GM21723 (cell line): Measurements from ENCODE around the gene PRR29.

Experiments used
- ATAC-seq: cut with Tn5 transposase; IDR thresholded peaks from one replicate; pipeline ENCODE4 v1.9.1; 2021; ENCODE audit warnings: mild to moderate bottlenecking, moderate library complexity; ENCODE audit not compliant: unreplicated experiment

PRR29 gene

DNA sequence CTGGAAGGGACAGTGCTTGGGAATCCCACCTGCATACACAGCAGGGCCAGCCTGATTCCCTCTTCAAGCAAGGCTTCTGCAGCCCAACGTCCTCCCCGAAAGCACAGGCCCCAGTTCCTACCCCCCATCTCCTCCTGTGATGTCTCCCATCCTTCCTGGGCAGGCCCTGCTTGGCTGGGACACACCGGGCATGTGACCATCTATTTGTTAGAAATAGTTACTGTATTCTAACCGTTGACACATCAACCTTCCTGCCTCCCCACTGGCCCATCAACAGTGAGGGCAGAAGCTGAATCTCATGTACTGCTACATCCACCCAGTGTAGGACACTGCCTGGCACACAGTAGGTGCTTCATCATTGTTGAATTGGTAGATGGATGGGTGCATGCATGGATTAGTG lies 10.7 kb downstream of the PRR29 start:
- no peak for ATAC-seq

DNA sequence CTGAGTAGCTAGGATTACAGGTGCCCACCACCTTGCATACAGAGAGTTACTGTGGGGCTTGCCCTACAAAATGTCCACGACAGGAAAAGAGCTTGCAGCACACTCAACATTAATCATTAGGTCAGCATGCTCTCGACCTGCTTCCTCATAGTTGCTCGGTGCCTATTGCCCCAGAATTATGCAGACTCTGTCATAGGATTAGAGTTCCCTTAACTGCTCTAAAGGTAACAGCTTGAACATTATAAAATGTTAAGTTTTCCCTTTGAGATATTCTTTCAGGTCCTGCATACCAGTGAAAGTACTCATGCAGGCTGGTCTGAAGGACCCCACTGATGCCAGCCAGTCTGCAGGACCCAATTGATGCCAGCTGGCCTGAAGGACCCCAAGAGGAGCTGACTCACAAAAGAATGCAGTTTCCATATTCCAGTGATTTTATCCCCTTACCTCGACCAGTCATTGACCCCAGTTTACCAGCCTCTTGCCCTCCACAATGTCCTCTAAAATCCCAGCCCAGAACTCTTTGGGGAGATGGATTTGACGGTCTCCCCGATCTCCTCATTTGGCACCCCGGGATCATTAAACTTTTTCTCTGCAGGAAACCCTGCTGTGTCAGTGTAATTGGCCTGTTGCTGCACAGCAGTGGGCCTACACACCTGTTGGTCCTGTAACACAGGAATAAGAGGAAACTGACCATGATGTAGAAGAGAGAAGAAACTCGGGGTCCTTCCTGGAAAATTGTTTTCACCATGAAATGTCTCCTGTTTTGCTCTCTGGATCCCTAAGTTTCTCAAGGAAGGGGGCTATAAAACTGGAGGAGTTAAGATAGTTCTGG lies 11.6 kb downstream of the PRR29 start:
- no peak for ATAC-seq

DNA sequence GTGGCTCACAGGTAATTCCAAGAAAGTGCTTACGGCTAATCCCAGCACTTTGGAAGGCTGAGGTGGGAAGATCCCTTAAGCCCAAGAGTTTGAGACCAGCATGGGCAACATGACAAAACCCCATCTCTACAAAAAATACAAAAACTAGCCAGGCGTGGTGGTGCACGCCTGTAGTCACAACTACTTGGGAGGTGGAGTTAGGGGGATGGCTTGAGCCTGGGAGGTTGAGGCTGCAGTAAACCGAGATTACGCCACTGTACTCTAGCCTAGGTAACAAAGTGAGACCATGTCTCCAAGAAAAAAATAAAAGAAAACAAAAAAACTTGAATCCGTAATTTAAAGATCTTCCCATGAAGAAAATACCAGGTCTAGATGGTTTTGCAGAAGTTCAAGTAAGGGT lies 17.3 kb downstream of the PRR29 start:
- no peak for ATAC-seq

DNA sequence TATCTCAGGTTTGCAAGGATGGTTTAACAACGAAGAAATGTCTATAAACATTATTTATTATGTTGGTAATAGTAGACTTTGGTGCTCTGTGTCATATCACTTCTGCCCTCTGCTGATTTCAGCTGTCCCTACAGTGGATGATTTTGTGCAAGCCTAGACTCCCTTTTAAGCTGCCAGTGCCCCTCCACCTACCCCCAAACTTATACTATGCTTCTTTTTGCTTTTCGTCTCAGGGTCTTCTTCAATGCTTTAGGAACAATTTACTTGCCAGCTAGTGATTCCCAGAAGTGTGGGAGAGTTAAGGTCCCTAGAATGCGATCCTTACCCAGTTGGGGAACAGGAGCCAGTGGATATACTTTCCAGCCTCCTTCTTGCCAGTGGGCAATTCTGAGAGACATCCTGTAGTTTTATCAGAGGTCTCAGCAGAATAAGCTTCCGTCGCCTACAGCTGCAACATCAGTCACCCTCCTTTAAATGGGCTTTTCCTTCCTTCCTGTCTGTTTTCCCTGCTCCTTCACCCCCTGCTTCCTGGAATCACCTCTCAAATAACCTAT lies 18.2 kb downstream of the PRR29 start:
- ATAC-seq = no peak

DNA sequence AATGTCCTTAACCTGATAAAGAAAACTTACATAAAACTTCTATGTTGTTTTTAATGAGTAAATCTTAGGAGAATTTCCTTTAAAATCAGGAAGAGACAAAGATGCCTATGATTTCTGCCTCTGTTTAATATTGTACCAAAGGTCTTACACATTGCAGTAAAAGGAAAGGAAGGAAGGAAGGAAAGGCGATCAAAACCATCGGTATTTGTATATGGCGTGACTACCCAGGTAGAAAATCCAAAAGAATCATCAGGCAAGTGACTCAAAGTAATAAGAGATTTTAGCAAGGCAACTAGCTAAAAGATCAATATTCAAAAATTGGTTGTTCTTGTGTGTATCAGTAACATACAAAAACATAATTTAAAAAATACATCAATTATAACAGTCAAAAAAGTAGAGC lies 18.8 kb downstream of the PRR29 start:
- no peak for ATAC-seq

DNA sequence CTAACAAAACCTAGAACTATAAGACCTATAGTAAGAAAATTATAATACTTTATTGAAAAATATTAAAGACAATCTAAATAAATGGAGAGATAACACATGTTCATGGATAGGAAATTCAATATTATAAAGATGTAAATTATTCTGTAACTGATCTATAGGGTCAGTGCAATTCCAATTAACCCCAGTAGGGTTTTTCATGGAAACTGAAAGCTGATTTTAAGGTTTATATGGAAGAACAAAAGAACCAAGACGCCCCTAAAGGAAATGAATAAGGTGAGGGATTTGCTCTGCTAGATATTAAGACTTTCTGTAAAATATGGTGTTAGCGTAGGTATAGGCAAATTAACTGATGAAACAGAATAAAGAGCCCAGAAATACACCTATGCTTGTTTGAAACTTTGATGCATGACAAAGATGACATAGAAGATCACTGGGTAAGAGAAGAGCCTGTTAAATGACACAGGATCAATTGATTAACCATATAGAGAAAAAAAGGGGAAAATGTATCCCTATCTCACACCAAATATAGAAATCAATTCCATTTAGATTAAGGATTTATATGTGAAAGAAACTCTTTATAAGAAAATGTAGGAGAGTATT lies 19.3 kb downstream of the PRR29 start:
- ATAC-seq = no peak

DNA sequence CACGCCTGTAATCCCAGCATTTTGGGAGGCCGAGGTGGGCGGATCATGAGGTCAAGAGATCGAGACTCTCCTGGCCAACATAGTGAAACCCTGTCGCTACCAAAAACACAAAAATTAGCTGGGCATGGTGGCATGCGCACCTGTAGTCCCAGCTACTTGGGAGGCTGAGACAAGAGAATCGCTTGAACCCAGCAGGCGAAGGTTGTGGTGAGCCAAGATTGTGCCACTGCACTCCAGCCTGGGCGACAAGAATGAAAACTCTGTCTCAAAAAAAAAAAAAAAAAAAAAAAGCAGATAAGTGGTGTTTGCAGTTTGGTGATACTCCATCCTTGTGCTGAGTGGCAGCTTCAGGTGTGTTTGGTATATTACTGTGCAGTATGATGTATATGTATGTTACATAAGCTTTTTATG lies 21.4 kb downstream of the PRR29 start:
- ATAC-seq = peak; percentile 14

DNA sequence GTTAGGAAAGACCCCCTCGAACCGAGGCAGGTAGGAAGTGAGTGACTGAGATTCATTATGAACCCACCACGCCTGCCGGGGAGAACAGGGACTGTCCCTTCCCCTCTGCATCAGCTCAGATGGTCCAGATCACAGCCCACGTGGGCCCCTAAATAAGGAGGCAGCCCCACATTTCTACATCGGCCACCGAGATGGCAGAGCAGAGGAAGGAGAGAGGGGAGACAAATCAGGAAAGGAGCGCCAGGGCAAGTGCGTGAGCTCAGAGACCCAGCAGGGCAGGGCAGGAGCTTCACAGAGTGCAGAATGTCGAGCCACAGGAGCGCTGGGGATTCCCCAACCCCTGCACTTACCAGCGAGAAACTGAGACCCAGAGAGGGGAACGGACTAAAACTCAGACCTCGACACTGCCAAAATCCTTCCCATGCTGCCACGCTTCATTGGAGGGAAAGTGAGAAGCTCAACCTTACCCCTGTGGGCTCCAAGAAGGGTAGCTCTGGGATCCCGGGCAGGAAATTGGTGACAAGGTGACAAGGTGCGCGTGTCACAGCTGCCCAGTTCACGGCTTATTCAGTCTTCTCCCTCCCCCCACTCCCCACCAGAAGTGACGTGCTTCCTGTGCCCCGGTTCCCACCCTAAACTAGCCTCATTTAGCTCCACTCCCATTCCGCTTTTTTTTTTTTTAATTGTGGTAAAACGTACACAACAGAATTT lies 22.1 kb downstream of the PRR29 start, which contains the start of gene ICAM2:
Gene ICAM2 (minus strand): TSS at position 578 of the 711 bp plus-strand sequence. CDS start 13,942 bp downstream, outside the sequence.
- peak; percentile 59 for ATAC-seq

DNA sequence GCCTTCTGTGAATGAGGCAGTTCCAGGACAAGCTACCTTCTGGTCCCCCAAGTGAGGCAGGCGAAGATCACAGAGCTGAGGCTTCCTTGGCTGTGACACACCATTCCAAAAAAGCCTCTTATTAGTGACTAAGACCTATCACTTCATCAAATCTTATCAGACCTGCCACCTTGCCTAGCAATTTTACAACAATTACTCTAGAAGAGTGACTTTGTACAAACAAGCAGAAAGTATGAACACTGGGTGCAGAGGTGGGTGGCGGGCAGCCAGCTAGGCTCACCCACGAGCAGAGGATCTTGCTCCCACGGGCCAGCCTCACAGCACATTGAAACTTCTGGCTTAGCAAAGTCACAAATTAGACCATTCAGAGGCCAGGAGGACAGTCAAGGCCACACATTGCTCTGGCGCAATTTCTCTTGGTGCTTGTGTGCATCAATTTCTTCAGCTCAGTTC lies 24.5 kb downstream of the PRR29 start:
- ATAC-seq = no peak

DNA sequence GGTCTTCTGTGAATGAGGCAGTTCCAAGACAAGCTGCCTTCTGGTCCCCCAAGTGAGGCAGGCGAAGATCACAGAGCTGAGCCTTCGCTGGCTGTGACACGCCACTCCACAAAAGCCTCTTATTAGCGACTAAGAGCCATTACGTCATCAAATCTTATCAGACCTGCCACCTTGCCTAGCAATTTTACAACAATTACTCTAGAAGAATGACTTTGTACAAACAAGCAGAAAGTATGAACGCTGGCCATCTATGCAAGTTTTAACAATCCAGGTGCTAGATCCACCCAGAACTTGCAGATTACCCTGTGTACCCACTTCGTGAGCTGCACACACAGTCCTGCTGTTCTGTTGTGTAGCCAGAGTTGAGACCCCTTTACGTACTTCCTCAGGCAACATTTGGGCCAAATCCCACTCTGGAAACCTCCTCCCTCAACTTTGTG lies 26.1 kb downstream of the PRR29 start:
- ATAC-seq = no peak

DNA sequence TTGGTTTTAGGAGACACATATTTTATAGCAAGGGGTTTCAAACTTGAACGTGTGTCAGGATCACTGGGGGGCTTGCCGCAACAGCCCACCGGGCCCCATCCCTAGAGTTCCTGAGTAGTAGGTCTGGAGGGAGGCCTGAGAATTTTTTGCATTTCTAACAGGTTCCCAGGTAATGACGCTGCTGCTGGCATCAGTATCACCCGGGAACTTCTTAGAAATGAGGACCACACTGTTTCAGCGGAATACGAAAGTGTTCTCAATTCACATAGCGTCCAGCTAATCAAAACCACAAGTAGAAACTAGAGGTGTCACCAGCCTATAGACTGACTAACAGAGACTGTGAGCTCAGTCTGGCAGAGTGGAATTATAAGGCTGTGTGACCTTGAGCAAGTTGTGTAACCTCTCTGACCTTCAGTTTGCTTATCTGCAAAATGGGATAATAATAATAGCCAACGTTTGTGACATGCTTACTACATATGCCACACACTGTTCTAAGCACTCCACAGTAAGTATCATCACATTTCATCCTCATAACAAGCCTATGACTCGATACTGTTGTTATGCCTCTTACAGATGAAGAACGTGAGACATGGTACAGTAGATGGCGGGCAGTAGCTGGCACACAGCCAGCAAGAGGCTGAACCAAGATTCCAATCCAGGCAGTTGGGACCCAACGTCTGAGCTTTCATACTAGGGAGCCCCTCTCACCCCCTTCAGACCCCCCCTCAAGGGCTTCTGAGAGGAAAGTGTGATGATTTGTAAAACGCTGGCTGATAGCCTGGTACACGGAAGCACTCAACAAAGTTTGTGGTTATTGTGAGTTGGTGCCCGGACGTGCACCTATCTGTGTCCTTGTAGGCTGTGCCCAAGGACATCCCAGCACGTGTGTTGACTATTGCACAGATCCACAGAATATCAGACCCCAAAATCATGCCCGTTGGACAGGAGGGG lies 26.9 kb downstream of the PRR29 start:
- no peak for ATAC-seq

DNA sequence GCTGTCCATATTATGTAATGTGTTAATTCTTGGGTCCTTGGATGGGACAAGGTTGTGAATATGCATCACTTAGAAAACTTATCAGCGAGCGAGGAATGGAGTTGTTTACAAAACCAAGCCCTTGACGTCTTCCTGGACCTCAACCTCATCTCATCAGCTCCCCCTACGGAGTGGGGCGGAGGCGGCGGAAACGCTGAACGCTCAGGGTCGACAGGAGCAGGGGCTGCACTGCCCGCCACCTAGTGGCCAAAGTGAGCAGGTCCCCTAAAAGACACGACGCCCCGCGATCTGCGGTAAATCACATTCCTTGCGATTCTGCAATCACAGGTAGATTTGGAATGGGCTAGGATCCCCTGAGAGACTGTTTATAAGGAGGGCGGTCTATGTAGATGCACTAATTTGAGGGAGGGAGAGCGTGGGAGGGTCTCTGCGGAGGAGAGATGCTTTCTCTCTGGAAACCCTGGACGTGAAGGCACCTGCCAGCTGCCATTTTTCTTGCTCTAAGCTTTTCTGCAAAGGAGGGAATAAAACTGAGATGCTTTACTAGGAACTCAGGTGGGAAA lies 27.7 kb downstream of the PRR29 start:
- ATAC-seq = peak; percentile 52

DNA sequence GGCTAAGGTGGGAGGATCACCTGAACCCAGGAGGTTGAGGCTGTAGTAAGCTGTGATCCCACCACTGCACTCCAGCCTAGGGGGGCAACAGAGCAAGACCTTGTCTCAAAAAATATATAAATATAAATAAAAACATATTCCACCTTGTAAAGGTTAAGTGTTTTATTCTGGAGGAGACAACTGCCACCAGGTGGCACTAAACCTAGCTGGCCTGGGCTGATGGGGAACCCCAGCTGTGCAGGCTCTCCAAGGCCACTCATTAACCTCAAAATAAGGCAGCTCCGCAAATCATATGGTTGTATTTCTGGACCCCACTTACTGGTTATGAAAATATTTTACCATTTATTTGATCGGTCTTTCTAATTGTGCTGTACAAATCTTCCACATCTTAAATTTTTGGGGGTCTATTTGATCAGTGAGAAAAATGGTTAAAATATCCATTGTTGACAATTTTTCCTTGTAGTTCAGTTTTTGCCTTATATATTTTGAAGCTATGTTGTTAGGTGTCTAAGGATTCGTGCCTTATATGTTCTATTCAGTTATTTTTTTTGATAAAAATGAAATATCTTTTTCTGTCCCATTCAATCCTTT lies 30.8 kb downstream of the PRR29 start:
- no peak for ATAC-seq

DNA sequence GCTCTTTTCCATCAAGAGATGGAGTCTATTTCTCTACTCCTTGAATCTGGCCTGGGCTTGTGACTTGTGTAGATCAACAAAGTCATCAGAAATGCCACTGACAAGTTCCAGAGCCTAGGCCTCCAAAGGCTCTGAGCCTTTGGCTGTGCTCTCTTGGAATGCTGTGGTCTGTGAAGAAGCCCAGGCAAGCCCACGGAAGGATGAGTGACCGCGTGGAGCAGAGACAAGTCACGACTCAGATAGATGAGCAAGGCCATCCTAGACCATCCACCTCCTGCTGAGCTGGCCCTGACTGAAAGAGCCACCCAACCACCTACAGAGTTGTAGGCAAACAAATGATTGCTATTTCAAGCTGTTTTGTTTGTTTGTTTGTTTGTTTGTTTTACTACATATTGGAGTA lies 33.9 kb downstream of the PRR29 start:
- ATAC-seq = no peak

DNA sequence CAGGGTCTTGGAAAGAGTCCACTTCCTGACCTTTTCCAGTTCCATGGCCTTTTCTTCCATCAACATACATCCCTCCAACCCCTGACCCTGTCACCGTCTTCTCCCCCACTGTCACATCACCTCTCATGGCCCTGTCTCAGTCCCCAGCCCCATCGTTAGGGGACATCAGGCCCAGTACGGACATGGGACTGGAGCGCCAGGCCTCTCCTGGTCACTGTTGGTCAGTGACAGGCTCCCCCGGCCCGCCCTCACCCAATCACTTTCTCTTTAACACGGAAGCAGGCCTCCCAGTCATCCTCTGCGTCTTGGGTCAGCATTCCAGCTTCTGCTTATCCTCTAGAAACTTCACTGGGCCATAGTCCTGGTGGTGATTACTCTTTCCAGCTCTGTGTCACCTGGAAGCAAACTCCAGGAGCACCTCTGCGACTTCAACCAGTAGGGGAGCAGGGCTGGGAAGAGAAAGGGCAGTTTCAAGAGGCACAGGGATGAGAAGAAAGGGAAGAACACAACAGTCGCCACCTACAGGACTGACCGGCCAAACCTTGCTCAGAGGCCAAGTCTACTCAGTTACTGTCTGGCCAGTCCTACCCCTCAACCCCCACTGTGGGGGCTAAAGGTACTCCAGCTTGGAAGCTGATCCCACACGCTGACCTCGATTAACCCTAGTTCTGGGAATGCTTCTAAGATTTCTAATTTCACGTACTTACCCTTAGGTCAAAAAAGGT lies 38.2 kb downstream of the PRR29 start:
- ATAC-seq = no peak

DNA sequence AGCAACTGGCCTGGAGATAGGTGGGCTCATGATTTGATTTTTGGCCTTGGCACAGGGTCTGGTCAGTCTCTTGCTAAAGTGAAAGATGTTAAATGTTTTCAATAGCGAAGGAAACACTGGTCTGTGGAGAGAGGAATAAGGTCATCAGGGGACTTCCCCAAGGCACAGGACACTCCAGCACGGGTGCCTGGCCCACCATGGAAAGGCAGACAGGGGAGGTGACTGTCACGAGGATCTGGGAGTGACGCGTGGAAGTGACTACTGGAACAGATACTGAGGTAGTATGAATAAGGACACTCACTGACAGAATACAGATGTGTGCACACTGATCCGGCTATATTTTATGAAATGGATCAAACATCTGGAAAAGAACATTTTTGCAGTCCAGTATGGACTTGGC lies 39.0 kb downstream of the PRR29 start:
- ATAC-seq = no peak

DNA sequence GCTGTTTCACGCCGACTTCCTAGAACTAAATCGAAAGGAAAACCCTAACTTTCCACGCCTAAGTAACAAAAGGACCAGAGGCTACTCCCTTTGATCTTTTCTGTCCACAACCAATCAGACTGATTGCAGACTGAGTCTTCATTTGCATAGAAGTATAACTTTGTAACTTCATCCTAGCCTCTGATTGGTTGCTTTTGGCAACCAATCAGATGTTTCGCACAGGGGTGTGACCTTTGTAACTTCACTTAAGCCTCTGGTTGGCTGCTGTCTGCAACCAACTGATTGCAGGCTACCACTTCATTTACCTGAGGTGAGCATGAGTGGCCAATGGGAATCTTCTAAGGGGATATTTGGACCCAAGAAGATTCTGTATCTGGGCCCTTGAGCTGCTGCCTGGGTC lies 39.7 kb downstream of the PRR29 start:
- ATAC-seq = no peak

DNA sequence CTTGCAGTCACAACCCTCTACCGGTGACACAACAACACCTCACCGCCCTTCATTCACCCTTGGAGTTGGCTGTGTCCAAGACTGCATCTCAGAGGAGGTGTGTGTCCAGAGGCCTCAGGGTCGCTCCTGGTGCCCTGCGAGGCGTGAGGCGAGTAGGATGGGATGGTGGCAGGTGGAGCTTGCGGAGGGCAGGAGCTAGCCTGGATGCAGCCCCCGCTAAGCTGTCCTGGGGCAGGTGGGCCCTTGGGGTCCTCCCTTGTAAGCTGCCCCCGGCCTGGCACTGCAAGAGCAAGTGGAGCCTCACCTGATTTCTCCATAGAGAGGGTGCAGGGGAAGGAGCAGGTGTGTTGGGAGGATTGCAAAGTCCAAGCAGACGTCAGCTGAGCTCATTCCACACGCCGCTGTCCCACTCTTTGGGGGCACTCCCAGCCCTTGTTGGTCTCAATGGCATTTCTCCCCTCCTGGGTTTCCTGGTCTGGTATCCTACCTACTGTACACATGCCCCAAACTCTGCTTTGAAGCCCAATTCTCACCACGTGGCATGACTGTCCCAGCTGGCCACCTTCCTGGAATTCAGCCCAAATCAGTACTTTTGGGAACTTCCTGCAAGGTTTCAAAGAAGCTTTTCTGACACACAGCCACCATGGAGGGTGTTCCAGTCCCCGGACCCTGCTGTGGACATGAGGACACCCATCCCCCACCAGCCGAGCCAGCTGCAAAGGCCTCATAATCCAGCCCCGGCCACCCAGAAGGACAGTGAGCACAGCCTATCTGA lies 40.4 kb downstream of the PRR29 start:
- ATAC-seq = no peak
